Thyroid gland (tissue), 4 donors: ENCODE data around the gene VASH1.

Experiments used
- CTCF ChIP-seq, 6 experiments: fragments of 200-600 bp in 3 of 6; fragments of 450-650 bp in 3 of 6; sonication (generic) in 3 of 6; IDR thresholded peaks; one replicate each; pipeline ENCODE4 v1.5.1; 2016 to 2019; ENCODE audit warnings: antibody characterized with exemption in 6 of 6, mild to moderate bottlenecking in 2 of 6, inconsistent platforms in 1 of 6, moderate library complexity in 1 of 6
- POLR2A ChIP-seq, 2 donors: fragments of 450-650 bp; IDR thresholded peaks; one replicate each; pipeline ENCODE4 v1.6.1; 2017; ENCODE audit warnings: antibody characterized with exemption in 2 of 2, mild to moderate bottlenecking in 2 of 2, moderate library complexity in 1 of 2

- TF ChIP-seq CTCF (IDR thresholded peaks at IDR 0.05), result no peak
- no peak for TF ChIP-seq POLR2A (IDR thresholded peaks at IDR 0.05)
Measured at GRCh38 chr14:76810525-76810924, 49.3 kb downstream of the VASH1 start.
